SK-N-SH (cell line): Measurements from ENCODE around the gene SPAG4. TPM values are rescaled to one million over a fixed set of nuclear protein-coding genes. Genes with fewer than 3 reads are reported as not detected.

Experiments
- CTCF ChIA-PET: fragments of 300-600, 350-600 bp; formaldehyde crosslinking; extraction: SDS; loops from one replicate; lab custom pipeline; 2021; lab: Yijun Ruan, JAX
- POLR2A ChIA-PET: fragments of 350-600 bp; sonication (Branson Sonifier 250); formaldehyde crosslinking; extraction: SDS; loops from one replicate; lab custom pipeline; 2020; ENCODE audit warnings: antibody characterized with exemption, inconsistent platforms; lab: Yijun Ruan, JAX
- DNase-seq: peaks from one replicate; pipeline ENCODE4 v3.0.0; 2012
- H2AFZ ChIP-seq: fragments of 200-600 bp; sonication (generic); 2 replicates; pipeline ENCODE4 v1.8.1; 2016; ENCODE audit warnings: antibody characterized with exemption, mild to moderate bottlenecking, low read depth
- H3F3A ChIP-seq: fragments of 200-600 bp; sonication (generic); replicated peaks from 2 replicates; pipeline ENCODE3; 2016; ENCODE audit warnings: antibody characterized with exemption, mild to moderate bottlenecking; ENCODE audit not compliant: insufficient read depth
- H3K27ac ChIP-seq, 2 experiments: fragments of 200-500 bp in 1 of 2; fragments of 200-600 bp in 1 of 2; sonication (Bioruptor generic) in 1 of 2; sonication (generic), shearing (Covaris generic) in 1 of 2; 2 replicates each; pipeline versions ENCODE4 v1.5.1 to v1.6.1; 2014 to 2016; ENCODE audit warnings: low read depth in 2 of 2, inconsistent platforms in 1 of 2, low read length in 1 of 2, mild to moderate bottlenecking in 1 of 2, mixed read lengths in 1 of 2
- H3K27me3 ChIP-seq: fragments of 200-600 bp; sonication (generic), shearing (Covaris generic); 2 replicates; pipeline ENCODE4 v1.6.1; 2016; ENCODE audit warnings: mixed run types; ENCODE audit not compliant: insufficient read depth
- H3K36me3 ChIP-seq, 2 experiments: fragments of 200-500 bp in 1 of 2; fragments of 200-600 bp in 1 of 2; sonication (Bioruptor generic) in 1 of 2; sonication (generic) in 1 of 2; replicated peaks in 1 of 2; 2 replicates each; pipeline versions ENCODE3 to v1.5.1; 2014 to 2016; ENCODE audit warnings: low read length in 1 of 2, mild to moderate bottlenecking in 1 of 2; ENCODE audit not compliant: insufficient read depth in 2 of 2, control insufficient read depth in 1 of 2
- H3K4me1 ChIP-seq, 2 experiments: fragments of 200-500 bp in 1 of 2; fragments of 200-600 bp in 1 of 2; sonication (Bioruptor generic) in 1 of 2; sonication (generic), shearing (Covaris generic) in 1 of 2; 2 replicates each; pipeline versions ENCODE4 v1.5.1 to v1.6.1; 2014 to 2016; ENCODE audit warnings: low read depth in 1 of 2, low read length in 1 of 2, mixed run types in 1 of 2; ENCODE audit not compliant: insufficient read depth in 2 of 2, control insufficient read depth in 1 of 2
- H3K4me2 ChIP-seq: fragments of 200-600 bp; sonication (generic), shearing (Covaris generic); 2 replicates; pipeline ENCODE4 v1.6.1; 2017; ENCODE audit warnings: mixed run types
- H3K4me3 ChIP-seq, 2 experiments: fragments of 200-500 bp in 1 of 2; fragments of 200-600 bp in 1 of 2; sonication (Bioruptor generic) in 1 of 2; sonication (generic), shearing (Covaris generic) in 1 of 2; 2 replicates each; pipeline versions ENCODE4 v1.5.1 to v1.8.1; 2014 to 2016; ENCODE audit warnings: low read depth in 2 of 2, inconsistent platforms in 1 of 2, low read length in 1 of 2, mild to moderate bottlenecking in 1 of 2, mixed read lengths in 1 of 2, moderate library complexity in 1 of 2
- H3K79me2 ChIP-seq: fragments of 200-600 bp; sonication (generic); 2 replicates; pipeline ENCODE4 v1.8.1; 2017; ENCODE audit warnings: mild to moderate bottlenecking; ENCODE audit not compliant: insufficient read depth
- H3K9ac ChIP-seq: fragments of 200-600 bp; sonication (generic); 2 replicates; pipeline ENCODE4 v1.6.1; 2017; ENCODE audit warnings: mixed run types
- H3K9me2 ChIP-seq: fragments of 200-600 bp; sonication (generic); 2 replicates; pipeline ENCODE4 v1.6.1; 2017; ENCODE audit warnings: mixed run types
- H3K9me3 ChIP-seq: fragments of 200-600 bp; sonication (generic); 2 replicates; pipeline ENCODE4 v1.6.1; 2017; ENCODE audit warnings: mixed run types, mild to moderate bottlenecking, moderate library complexity
- H4K20me1 ChIP-seq: fragments of 200-600 bp; sonication (generic); 2 replicates; pipeline ENCODE4 v1.6.1; 2017; ENCODE audit warnings: mild to moderate bottlenecking, mixed run types; ENCODE audit not compliant: insufficient read depth
- CTCF ChIP-seq: fragments of 200-600 bp; sonication (generic); IDR thresholded peaks from 2 replicates; pipeline ENCODE4 v1.6.1; 2017; ENCODE audit warnings: antibody characterized with exemption, mild to moderate bottlenecking, moderate library complexity
- FOXJ3 ChIP-seq: sonication (generic); formaldehyde crosslinking; IDR thresholded peaks from 2 replicates; pipeline ENCODE4 v1.5.1; 2020; ENCODE audit warnings: mild to moderate bottlenecking, missing genetic modification reagents
- FOXM1 ChIP-seq: IDR thresholded peaks from 2 replicates; pipeline ENCODE4 v1.4.0; 2012; ENCODE audit warnings: low read depth, mild to moderate bottlenecking
- GATA2 ChIP-seq: sonication (generic); formaldehyde crosslinking; IDR thresholded peaks from 2 replicates; pipeline ENCODE4 v1.5.0; 2020; ENCODE audit warnings: mild to moderate bottlenecking, missing genetic modification reagents
- IRF3 ChIP-seq: fragments of 150-350 bp; IDR thresholded peaks from 2 replicates; pipeline ENCODE4 v1.6.1; 2016; ENCODE audit warnings: mild to moderate bottlenecking, low read depth, low read length
- MXI1 ChIP-seq: IDR thresholded peaks from 2 replicates; pipeline ENCODE4 v1.6.1; 2012; ENCODE audit warnings: mild to moderate bottlenecking, low read depth, low read length, improper control_type of control experiment
- NFIC ChIP-seq: IDR thresholded peaks from 2 replicates; pipeline ENCODE4 v1.4.0; 2012; ENCODE audit warnings: borderline replicate concordance
- PBX3 ChIP-seq: IDR thresholded peaks from 2 replicates; pipeline ENCODE4; 2012
- RCOR1 ChIP-seq: fragments of 150-350 bp; IDR thresholded peaks from 2 replicates; pipeline ENCODE4 v1.6.1; 2017; ENCODE audit warnings: antibody characterized with exemption, low read length
- SIN3A ChIP-seq: IDR thresholded peaks from 2 replicates; pipeline ENCODE4 v1.6.1; 2012; ENCODE audit warnings: low read depth, mild to moderate bottlenecking, low read length, moderate library complexity, borderline replicate concordance
- SMC3 ChIP-seq: IDR thresholded peaks from 2 replicates; pipeline ENCODE4 v1.6.1; 2012; ENCODE audit warnings: low read depth, low read length, improper control_type of control experiment
- TAF1 ChIP-seq: IDR thresholded peaks from 2 replicates; pipeline ENCODE4 v1.6.1; 2012; ENCODE audit warnings: low read depth, mild to moderate bottlenecking, low read length, moderate library complexity, borderline replicate concordance
- TEAD4 ChIP-seq: IDR thresholded peaks from 2 replicates; pipeline ENCODE4 v1.4.0; 2012; ENCODE audit warnings: mild to moderate bottlenecking, borderline replicate concordance; ENCODE audit not compliant: insufficient read depth
- USF1 ChIP-seq: IDR thresholded peaks from 2 replicates; pipeline ENCODE4 v1.4.0; 2012; ENCODE audit warnings: low read depth, borderline replicate concordance
- USF2 ChIP-seq: fragments of 150-350 bp; IDR thresholded peaks from 2 replicates; pipeline ENCODE4 v1.6.1; 2017; ENCODE audit warnings: antibody characterized with exemption, low read length, low read depth, borderline replicate concordance
- YY1 ChIP-seq: IDR thresholded peaks from 2 replicates; pipeline ENCODE4 v1.4.0; 2012; ENCODE audit warnings: low read depth, mild to moderate bottlenecking
- ZBTB33 ChIP-seq: IDR thresholded peaks from 2 replicates; pipeline ENCODE4 v1.4.0; 2012; ENCODE audit warnings: low read depth, borderline replicate concordance
- WGBS: methylation state at CpG from one replicate; pipeline ENCODE4 v1.1.6; 2017; ENCODE audit warnings: low lambda C conversion rate; 5-methylcytosine and 5-hydroxymethylcytosine counted together
- polyA plus RNA-seq, 3 experiments: library from polyadenylated mRNA; depleted of rRNA; stranded (reverse); fragments of >200 nt; gene quantifications; 2 replicates each; pipeline ENCODE4 v1.2.3, GENCODE V29; 2012

The SPAG4 gene
- polyA plus RNA-seq, 1 of the 3 experiments (the other 2 are of a cell fraction), result 6.9 TPM

GRCh38 chr20:35665949-35666288, 50.3 kb downstream of the SPAG4 start:
- Histone ChIP-seq H3K36me3 (peaks cover 21 to 26% of the 10 kb centered on the region in 2 experiments), H3K27me3 (no peaks in the 10 kb centered on the region), H3K79me2 (peaks cover 39% of the 10 kb centered on the region), H3K9ac (no peak overlapping the region), H4K20me1 (peaks cover 32% of the 10 kb centered on the region), H3K4me1 (peaks cover 9 to 10% of the 10 kb centered on the region in 2 experiments; a peak in 2 of 4 replicates), H3K9me2 (no peaks in the 10 kb centered on the region), H3K4me3 (no peak overlapping the region), H3K27ac (no peak overlapping the region), H2AFZ (no peak overlapping the region)
- DNase-seq, result no peak
- CTCF ChIA-PET, result interaction anchor here (0.8 kb wide), 1 partner anchor 47 kb away, joined by 3 read pairs; no protein-coding TSS in a partner anchor
- POLR2A ChIA-PET, result no interaction called here
- WGBS, result 98% methylated on average over 17 of the region's 17 CpGs
- TF ChIP-seq FOXJ3 (CRISPR knock-in tag) (no peak), FOXM1 (no peak), MXI1 (no peak), TEAD4 (no peak), TAF1 (no peak), USF2 (no peak), IRF3 (no peak), SIN3A (no peak), PBX3 (no peak), ZBTB33 (no peak), USF1 (no peak), SMC3 (no peak), RCOR1 (no peak), YY1 (no peak), NFIC (no peak), GATA2 (CRISPR knock-in tag) (no peak), CTCF (no peak)
- TF ChIP-seq, all 33 proteins: peak for 0
- Histone ChIP-seq H3K9me3 (no peaks in the 10 kb centered on the region), H3F3A (peaks cover 14% of the 10 kb centered on the region), H3K4me2 (no peak overlapping the region)
